Measurements from ENCODE around the gene VPS29.
A peak's percentile ranks its signal among the peaks of the same experiment; 100 is the strongest.
"Not testable (repeated sequence)": the region's sequence is repeated elsewhere in the genome, so short reads cannot be mapped to it uniquely, and the experiment has no call there.

The VPS29 gene

GRCh38 chr12:110520876-110521712, 19.2 kb upstream of the VPS29 start:
- DNase-seq (ENCODE audit: low read depth in 2 of 2): not testable (repeated sequence)

DNA sequence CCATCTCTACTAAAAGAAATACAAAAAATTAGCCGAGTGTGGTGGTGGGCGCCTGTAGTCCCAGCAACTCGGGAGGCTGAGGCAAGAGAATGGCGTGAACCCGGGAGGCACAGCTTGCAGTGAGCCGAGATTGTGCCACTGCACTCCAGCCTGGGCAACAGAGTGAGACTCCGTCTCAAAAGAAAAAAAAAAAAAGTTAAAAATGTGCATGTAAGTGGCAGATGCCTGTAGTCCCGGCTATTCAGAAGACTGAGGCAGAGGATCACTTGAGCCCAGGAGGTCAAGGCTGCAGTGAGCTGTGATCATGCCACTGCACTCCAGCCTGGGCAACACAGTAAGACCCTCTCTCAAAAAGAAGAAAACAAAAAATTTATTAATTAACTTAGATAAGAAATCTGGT, 16.1 kb upstream of the VPS29 start:
- not testable (repeated sequence) for DNase-seq (ENCODE audit: low read depth in 2 of 2)

DNA sequence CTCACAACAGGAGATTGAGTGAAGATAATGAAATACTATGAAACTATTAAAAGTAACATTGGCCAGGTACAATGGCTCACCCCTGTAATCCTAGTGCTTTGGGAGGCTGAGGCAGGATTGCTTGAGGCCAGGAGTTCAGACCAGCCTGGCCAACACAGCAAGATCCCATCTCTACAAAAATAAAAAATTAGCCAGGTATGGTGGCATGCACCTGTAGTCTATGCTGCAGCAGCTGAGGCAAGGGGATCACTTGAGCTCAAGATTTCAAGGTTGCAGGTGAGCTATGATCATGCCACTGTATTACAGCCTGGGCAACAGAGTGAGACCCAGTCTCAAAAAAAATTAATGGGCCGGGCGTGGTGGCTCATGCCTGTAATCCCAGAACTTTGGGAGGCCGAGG, 15.1 kb upstream of the VPS29 start:
- no peak for DNase-seq (ENCODE audit: low read depth in 2 of 2)

GRCh38 chr12:110514363-110514762, 12.5 kb upstream of the VPS29 start:
- DNase-seq (ENCODE audit: low read depth in 2 of 2): no peak

DNA sequence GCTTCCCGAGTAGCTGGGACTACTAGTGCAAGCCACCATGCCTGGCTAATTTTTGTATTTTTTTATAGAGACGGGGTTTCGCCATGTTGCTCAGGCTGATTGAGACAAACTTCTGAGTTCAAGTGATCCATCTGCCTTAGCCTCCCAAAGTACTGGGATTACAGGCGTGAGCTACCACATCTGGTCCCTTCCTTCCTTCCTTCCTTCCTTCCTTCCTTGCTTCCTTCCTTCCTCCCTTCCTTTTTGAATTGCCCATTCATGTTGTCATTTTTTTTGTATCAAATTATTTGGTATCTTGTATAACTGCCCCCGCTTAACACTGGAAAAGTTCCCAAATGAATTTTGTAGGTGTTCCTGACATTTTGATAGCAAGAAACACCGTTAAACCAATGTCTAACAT, 11.9 kb upstream of the VPS29 start:
- no peak for DNase-seq (ENCODE audit: low read depth in 2 of 2)

GRCh38 chr12:110508071-110508586, 6.2 kb upstream of the VPS29 start:
- no peak for DNase-seq (ENCODE audit: low read depth in 2 of 2)

- DNase-seq (ENCODE audit: low read depth in 2 of 2): no peak
Measured at GRCh38 chr12:110505332-110505731, 3.4 kb upstream of the VPS29 start.

DNA sequence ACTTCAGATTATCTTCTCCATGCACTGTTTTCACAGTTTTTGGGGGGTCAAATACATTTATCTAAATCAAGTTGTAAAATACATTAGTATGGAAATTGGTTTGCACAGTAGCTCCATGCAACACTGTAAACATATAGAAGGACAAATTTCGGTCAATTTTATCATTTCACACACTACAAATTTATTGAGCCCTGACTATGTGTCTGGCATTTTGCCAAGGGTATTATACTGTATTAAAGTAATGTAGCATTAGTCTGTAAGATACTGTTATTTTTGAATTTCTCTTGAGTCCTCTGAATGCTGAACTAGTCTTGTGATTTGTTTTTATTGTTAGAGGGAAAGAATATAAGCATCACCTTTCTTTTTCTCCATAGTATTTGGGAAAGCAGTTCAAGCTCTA, 1.5 kb upstream of the VPS29 start:
- DNase-seq (ENCODE audit: low read depth in 2 of 2): no peak

- DNase-seq (ENCODE audit: low read depth in 2 of 2): no peak
Measured at GRCh38 chr12:110501399-110501751, 536 bp downstream of the VPS29 start.

DNA sequence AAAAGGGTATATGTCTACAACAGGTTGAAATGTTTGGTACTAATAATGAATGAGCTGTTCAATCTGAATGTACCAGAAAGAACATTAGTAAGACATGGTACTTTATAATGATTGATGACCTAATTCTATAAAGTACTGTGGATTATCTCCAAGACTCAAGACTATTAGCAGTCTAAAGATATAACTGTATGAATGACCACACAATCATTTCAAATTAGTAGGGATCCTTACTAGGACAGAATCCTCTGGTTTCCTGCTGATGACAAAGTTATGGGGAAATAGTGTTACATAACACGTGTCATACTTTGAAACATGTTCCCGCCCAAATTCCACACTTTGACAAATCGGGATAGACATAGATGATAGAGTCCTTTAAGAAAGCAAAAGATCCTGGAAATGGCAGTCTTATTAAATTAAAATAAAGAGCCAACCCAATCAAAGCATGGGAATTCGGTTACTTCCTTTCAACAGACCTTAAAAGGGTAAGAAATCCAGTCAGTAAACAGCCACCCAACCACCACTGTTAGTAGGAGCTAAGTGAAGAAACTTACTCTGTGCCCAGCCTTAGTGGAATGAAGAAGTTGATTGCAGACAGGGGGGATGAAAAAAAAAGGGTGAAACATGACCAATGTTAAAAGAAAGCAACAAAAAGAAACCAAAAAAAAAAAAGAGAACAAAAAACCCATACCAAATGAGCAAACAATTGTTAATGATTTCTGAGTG, 2.8 kb downstream of the VPS29 start:
- DNase-seq (ENCODE audit: low read depth in 2 of 2): no peak

DNA sequence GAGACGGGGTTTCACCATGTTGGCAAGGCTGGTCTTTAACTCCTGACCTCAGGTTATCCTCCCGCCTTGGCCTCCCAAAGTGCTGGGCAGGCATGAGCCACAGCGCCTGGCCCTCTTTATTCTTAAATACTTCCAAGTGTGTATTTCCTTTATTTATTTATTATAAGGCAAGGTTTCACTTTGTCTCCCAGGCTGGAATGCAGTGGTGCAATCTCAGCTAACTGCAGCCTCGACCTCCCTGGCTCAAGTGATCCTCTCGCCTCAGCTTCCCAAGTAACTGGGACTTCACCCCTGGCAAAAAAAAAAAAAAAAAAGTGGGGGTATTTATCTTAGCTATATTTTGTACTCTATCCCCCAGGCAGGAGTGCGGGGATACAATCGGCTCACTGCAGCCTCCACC, 26.5 kb downstream of the VPS29 start:
- DNase-seq (ENCODE audit: low read depth in 2 of 2): no peak

- peak; percentile 87 to 90 for DNase-seq (ENCODE audit: low read depth in 2 of 2)
Measured at GRCh38 chr12:110468214-110469048, 33.5 kb downstream of the VPS29 start, which contains the start of the genes FAM216A and GPN3. TSS of gene FAM216A (plus strand) at chr12:110468845. CDS start at chr12:110468876, 31 bp downstream. TSS of gene GPN3 (minus strand) at chr12:110468257. CDS start at chr12:110468203, 54 bp downstream.

DNA sequence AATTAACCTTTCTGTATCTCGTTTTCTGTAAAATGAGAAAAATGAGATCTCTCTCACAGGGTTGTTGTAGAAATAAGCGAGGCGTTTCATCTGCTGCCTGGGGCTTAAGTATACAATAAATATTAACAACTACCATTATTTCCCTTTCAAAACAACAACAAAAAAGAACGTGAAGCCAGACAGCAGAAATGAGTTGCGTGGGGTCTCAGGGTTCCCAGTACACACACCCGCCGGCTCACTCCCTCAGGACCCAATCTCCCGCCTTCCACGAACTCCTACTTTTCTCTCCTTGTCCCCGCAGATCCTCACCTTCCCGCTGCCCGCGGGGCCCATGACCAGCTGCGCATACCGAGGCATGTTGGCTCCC, 34.1 kb downstream of the VPS29 start:
- no peak for DNase-seq (ENCODE audit: low read depth in 2 of 2)

GRCh38 chr12:110466791-110467190, 35.1 kb downstream of the VPS29 start:
- DNase-seq (ENCODE audit: low read depth in 2 of 2): no peak

DNA sequence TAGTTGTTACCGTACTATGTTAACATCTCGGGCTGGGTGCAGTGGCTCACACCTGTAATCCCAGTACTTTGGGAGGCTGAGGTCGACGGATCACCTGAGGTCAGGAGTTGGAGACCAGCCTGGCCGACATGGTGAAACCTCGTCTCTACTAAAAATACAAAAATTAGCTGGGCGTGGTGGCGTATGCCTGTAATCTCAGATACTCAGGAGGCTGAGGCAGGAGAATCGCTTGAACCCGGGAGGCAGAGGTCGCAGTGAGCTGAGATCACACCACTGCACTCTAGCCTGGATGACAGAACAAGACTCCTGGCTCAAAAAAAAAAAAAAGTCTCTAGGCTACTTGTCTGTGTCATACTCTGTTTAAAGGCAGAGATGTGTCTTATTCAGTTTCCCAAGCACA, 36.1 kb downstream of the VPS29 start:
- DNase-seq (ENCODE audit: low read depth in 2 of 2): not testable (repeated sequence)

DNA sequence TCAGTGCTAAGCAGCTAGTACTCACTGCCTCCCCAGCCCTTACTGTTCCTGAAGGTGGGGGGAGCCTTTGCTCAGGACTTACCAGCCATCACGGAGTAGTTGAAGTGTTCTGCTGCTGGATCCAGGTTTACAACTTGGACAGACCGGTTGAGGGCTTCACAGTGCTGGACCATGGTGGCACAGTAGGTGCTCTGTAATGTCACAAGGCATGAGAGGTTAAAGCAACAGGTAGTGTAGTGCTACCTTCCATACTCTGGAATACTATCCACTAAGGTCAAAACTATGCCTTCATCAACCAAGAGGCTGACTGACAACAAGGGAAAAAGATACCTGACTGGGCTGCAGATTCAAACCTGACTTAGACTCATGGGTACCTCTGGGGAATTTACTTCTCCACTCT, 36.9 kb downstream of the VPS29 start:
- DNase-seq (ENCODE audit: low read depth in 2 of 2): no peak

GRCh38 chr12:110461189-110461588, 40.7 kb downstream of the VPS29 start:
- not testable (repeated sequence) for DNase-seq (ENCODE audit: low read depth in 2 of 2)

DNA sequence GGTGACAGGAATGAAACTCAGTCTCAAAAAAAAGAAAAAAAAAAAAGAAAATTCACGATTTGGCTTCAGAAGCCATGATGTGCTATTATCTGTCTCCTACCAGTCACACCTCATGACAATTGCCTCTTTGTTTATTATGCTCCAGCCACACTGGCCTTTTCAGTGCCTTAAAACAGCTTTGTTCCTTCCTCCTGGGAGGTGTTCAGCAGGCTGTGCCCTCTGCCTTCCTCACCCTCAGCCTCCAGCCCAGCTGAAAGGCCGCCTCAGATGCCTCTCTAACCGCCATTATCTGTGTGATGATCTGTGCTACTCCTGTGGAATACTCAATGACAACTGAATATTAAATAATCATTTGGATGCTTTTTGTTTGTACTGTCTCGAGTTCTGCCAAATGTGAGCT, 43.2 kb downstream of the VPS29 start:
- no peak for DNase-seq (ENCODE audit: low read depth in 2 of 2)

- DNase-seq (ENCODE audit: low read depth in 2 of 2): no peak
Measured at GRCh38 chr12:110453569-110454296, 48.2 kb downstream of the VPS29 start.

DNA sequence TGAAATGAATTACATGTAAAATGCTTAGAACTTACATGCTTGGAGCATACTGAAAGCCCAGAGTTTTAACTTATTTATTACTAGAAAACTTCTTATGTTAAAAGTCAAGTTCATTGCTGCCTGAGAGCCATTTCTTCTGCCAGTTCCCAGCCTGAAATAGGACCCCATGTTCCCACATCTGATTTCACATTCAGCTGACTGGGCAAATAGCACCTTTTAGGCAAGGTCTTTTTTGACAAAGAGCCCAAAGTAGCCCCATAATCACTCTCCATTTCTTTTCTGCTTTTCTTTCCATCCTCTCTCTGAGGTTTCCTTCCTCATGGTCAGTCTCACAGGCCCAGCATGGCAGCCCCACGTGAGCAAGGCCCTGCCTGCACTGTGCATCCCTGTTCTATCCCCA, 50.6 kb downstream of the VPS29 start:
- no peak for DNase-seq (ENCODE audit: low read depth in 2 of 2)

DNA sequence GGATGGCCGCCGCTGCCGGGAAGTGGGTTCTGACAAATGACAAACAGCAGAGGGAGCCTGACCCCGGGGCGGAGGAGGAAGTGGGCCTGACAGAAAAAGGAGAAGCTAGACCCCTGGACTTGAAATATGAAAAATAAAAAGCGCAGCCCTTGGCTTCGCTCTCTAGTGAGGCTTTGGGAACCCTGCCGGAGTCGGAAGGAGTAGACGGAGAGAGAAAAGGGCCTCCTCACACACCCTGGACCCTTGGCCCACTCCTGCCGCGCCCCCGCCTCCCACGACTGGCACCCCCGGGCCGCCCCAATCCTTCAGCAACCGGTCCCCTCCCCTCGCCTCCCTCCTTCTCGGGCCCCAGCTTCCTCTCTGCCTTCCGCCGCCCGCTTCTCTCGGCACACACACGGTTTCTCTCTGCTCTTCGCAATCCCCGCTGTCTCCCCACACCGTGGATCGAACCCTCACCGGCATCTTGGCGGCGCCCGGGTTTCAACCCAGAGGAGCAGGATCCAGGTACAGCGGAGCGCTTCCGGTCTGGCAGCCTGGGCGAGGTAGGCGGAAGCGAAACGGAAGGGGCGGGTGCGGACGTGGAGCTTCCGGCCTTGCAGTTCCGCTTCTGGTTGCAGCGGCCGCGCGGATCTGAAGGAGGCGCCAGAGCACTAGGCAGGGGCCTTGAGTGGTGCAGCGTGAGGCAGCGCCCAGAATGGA, 52.0 kb downstream of the VPS29 start, which contains the start of gene ARPC3:
TSS of gene ARPC3 (minus strand) at position 539 of the 699 bp plus-strand sequence. CDS start at position 462, 77 bp downstream.
- peak; percentile 84 to 90 for DNase-seq (ENCODE audit: low read depth in 2 of 2)

All from stimulated activated CD8-positive, alpha-beta memory T cell treated with anti-CD3 and anti-CD28 coated beads, Interleukin-2, amount 100 ng/mL, for 1 hour (primary cell).